NB4 (cell line): ENCODE measurements around the gene RBM33.

Source experiments
- CTCF ChIP-seq: IDR thresholded peaks from one replicate; pipeline ENCODE4 v1.5.1; 2012; ENCODE audit warnings: low read depth, low read length
- POLR2A ChIP-seq: IDR thresholded peaks from 2 replicates; pipeline ENCODE4 v1.6.1; 2011; ENCODE audit warnings: mild to moderate bottlenecking; ENCODE audit not compliant: insufficient read length; ENCODE audit errors: extremely low read depth

DNA sequence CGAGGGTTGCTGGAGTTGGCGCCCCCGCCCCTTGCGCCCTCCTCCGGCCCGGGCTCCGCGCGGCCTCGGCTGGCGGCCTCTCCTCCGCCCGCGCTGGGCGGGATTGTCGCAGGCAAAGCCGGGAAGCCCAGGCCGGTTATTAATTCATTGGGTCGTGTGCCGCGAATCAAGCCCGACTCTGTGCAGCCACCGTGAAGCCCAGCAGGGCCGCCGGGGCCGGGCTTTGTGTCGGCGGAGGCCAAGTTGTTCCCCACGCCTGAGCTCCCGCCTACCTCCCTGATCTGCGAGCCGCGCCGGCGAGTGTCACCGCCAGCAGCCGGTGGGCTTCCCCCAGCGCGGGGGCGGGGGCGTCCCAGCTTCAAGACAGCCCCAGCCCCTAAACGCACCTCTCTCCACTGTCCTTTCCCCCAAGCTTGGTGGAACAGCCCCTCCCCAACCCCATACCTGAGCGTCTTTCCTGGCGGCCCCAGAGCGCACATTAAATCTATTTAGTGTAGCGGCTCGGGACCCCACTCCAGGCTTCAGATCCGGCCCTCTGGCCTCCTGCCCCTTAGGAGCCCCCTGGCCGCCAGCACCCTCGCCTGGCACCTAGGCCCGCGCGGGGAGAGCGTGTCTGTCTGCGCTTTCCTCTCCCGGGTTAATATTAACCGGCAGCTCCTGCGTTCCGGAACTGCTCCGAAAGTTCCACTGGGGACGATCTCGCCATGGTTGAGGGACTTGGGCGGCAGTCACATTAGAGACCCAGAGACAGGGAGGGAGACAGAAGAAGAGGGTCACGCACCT lies 164.3 kb downstream of the RBM33 start:
- TF ChIP-seq POLR2A, result no peak
- TF ChIP-seq CTCF, result no peak
